Left colon (tissue), 2 donors: ENCODE measurements around the gene LY9. TPM values are rescaled to one million over a fixed set of nuclear protein-coding genes. Genes with fewer than 3 reads are reported as not detected.
A peak's percentile ranks its signal among the peaks of the same experiment; 100 is the strongest.

Experiments used
- ATAC-seq: fragments of 200-7000 bp; cut with Tn5 transposase; one replicate; pipeline ENCODE4 v1.9.1; 2020; ENCODE audit warnings: mild to moderate bottlenecking, moderate library complexity
- DNase-seq, 2 donors: peaks; one replicate each; pipeline ENCODE4 v3.0.0-alpha.2; 2020
- intact Hi-C, 2 donors: fragments of 100-400 bp; cut with DNase I in 1 of 2; cut with micrococcal nuclease in 1 of 2; formaldehyde crosslinking; loops; one replicate each; pipeline versions ENCODE4 v1.11.2 to v1.14.0; 2022; cut with DNase I, micrococcal nuclease
- total RNA-seq, 2 donors: library from RNA; stranded (reverse); fragmentation: NEBNext Ultra II Directional; extraction: Animal tissue kit (Norgen Biotek cat#: 25700); gene quantifications; one replicate each; pipeline ENCODE4 v1.2.1, GENCODE V29; 2021
- donor health status: DM: no; HTN: no; CAD: no.
- donor health status: DM: yes; HTN: yes; CAD: no.

The LY9 gene
- total RNA-seq, 2 donors from 2014 or later = 0.67 to 2.6 TPM

- intact Hi-C loops = loop anchor here in 1 of 2 donors (5.0 kb wide), 1 partner anchor 123 kb away; the partner anchor contains the start of gene ITLN2
- ATAC-seq (no peak), DNase-seq (no peak)
Measured at GRCh38 chr1:160829766-160830165, 33.8 kb downstream of the LY9 start.

GRCh38 chr1:160830321-160831153 lies 34.6 kb downstream of the LY9 start:
- DNase-seq (peak; percentile 65 to 90), ATAC-seq (peak; percentile 88)
- intact Hi-C loops = loop anchor here in 1 of 2 donors (5.0 kb wide), 1 partner anchor 122 kb away; the partner anchor contains the start of gene ITLN2

DNA sequence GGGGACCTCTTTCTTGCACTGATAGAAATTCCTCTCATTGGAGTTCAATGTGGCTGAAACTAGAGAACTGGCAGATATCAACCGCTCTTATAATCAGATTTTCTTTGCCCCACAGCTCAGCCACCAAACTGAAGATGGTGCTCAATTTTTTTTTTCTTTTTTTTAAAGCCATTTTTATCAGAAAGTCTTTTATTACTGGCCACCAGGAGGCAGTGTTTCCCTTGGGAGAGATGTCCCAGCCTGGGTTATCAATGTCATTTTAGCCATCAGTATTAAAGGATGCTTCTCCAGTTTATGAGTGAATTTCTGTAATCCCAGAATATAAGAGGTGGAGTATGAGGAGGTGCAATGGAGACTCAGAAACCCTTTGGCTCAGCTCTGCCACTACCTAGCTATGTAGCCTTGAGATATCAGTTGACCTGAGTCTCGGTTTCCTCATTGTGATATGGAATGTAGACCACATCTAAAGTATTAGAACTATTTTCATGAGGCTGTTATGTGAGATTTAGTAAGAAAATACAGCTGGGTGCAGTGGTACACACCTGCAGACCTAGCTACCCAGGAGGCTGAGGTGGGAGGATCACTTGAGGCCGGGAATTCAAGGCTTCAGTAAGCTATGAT lies 39.1 kb downstream of the LY9 start:
- DNase-seq (peak in 1 of 2 donors; percentile 24), ATAC-seq (peak; percentile 53)
- intact Hi-C loops = loop anchor here in 1 of 2 donors (5.0 kb wide), 1 partner anchor 117 kb away; the partner anchor contains the start of gene ITLN2

DNA sequence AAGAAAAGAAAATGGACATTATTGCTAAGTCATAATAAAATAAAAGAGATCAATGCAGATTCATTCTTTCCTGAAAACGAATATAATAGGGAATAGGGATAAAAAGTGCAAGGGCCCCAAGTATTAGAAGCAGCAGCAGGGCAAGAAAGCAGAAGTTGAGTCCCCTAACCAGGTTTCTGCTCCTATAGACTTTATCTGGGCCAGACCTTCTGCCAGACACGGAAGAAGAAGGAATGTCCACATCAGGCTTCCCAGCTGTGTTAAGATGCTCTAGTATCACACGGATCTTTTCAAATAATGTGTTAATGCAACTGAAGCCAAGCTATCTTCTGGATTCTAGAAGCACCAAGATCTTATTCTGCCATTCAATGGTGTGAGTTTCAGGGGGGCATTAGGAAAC lies 39.8 kb downstream of the LY9 start:
- intact Hi-C loops = no loop called here
- DNase-seq = no peak
- ATAC-seq = no peak

- ATAC-seq (peak; percentile 43), DNase-seq (no peak)
- intact Hi-C loops = no loop called here
Measured at GRCh38 chr1:160836561-160836960, 40.6 kb downstream of the LY9 start.

- intact Hi-C loops = no loop called here
- ATAC-seq = no peak
- DNase-seq = no peak
Measured at GRCh38 chr1:160836981-160837557, 41.1 kb downstream of the LY9 start.

GRCh38 chr1:160837558-160838205 lies 41.7 kb downstream of the LY9 start:
- intact Hi-C loops = no loop called here

GRCh38 chr1:160838888-160839287 lies 42.9 kb downstream of the LY9 start:
- intact Hi-C loops = no loop called here
- ATAC-seq (no peak), DNase-seq (no peak)

More at GRCh38 chr1:160837558-160838205, 41.7 kb downstream of the LY9 start:
- peak; percentile 43 to 63 for DNase-seq
- peak; percentile 54 for ATAC-seq

DNA sequence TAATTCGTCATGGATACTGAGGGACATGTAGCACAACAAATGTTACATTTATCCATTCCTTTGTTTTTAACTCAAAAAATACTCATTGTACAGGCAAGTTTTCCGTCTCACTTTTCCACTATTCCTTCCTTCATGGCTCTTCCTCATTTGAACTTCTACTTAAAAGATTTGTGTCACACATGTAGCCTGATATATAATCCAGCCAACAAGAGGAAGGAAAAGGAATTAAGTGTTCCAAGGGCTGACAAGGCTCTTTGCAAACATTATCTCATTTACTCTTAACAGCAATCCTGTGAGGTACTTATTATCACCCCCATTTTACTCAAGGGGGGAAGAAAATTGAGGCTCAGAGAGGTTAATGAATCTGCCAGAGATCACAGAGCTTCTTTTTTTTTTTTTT lies 43.8 kb downstream of the LY9 start:
- no peak for DNase-seq
- ATAC-seq = no peak
- intact Hi-C loops = no loop called here

DNA sequence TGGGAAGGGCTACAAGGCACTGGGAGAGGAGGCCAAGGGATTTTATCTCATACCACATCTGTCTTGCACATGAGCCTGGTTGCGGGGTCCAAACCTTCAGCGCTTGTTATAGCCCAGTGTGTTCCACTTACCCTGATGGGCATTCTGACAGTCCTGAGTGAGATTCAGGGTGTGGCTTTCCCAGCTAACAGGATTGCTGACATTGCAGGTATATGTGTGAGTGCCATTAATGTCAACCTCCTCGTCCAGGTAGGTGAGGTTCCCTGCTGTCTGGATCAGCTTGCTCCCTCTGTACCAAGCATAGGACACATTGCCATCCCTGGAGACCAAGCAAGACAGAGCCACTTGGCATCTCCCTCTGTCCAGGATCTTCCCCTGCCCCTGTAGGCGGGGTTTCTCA lies 45.1 kb downstream of the LY9 start:
- no peak for ATAC-seq
- intact Hi-C loops = no loop called here
- no peak for DNase-seq

- DNase-seq (no peak), ATAC-seq (no peak)
- intact Hi-C loops = no loop called here
Measured at GRCh38 chr1:160844447-160845232, 48.7 kb downstream of the LY9 start.

DNA sequence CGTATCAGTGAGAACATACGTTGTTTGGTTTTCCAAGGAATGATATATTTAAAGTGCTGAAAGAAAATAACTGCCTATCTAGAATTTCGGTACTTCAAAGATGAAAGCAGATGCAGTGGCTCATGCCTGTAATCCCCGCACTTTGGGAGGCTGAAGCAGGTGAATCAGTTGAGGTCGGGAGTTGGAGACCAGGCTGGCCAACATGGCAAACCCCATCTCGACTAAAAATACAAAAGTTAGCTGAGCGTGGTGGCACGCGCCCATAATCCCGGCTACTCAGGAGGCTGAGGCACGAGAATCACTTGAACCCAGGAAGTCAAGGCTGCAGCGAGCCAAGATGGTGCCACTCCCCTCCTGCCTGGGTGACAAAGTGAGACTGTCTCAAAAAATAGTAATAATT lies 50.3 kb downstream of the LY9 start:
- no peak for ATAC-seq
- intact Hi-C loops = no loop called here
- DNase-seq = no peak

- intact Hi-C loops = no loop called here
- ATAC-seq (peak; percentile 2), DNase-seq (no peak)
Measured at GRCh38 chr1:160850541-160850940, 54.6 kb downstream of the LY9 start.

- intact Hi-C loops = no loop called here
- ATAC-seq (peak; percentile 99), DNase-seq (peak in 1 of 2 donors; percentile 33)
Measured at GRCh38 chr1:160850993-160851392, 55.0 kb downstream of the LY9 start.

- ATAC-seq (no peak), DNase-seq (no peak)
- intact Hi-C loops = no loop called here
Measured at GRCh38 chr1:160853014-160853413, 57.0 kb downstream of the LY9 start.

- ATAC-seq = no peak
- no peak for DNase-seq
- intact Hi-C loops = no loop called here
Measured at GRCh38 chr1:160853754-160854153, 57.8 kb downstream of the LY9 start.

DNA sequence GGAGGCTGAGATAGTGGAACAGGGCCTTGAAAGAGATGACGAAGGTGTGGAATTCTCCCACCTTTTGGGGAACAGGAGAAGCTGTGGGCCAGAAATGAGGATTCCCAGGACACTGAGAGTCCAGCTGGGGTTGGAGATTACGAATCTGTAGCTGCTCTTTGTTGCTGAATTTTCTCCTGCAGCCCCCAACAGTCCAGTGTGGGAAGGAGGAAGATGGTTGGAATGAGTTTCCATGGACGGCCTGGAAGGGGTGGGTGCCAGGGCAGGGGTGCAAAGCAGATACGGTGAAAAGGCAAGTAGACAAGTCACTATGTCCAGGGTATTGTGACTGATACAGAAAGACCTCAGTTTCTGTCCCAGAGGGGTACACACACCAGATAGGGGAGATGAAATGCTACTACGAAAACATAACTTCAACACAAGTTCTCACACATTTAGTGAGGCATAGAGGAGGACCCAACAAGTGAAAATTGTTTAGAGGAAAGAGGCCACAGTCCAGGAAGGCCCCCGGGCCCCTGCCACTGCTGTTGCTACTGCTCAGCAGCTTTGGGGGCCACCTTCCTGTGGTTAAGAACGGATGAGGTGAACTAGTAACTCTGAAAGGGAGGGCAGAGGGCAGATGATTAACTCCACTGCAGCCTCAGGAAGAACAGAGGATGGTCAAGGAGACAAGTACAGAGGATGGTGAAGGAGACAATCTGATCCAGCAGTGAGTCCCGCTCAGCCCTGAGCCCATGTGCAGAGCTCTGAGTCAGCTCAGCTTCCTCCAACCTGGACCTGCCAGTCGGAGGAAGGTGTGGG lies 59.4 kb downstream of the LY9 start:
- intact Hi-C loops = no loop called here
- ATAC-seq (no peak), DNase-seq (no peak)

DNA sequence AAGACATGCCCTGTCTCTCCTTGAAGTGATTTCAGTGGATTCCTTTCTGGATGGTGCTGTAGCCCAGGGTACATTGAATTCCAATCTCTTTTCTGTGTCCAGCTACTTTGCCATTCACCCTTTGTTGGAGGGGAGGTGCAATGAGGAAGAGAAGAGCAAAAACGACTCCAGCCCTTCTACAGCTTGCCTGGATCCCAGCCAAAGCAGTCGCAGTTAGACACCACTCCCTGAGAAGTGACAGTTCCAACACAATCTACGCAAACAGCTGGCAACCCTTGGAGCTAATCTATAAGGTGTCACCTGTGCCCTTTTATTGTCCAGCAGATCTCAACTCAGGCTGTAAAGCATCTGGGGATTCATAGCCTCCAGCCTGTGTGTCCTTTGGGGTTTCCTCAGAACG lies 62.1 kb downstream of the LY9 start:
- intact Hi-C loops = no loop called here
- DNase-seq (peak; percentile 93), ATAC-seq (peak; percentile 98)
